ENCODE results near the gene MAGEB3.

GRCh38 chrX:30246769-30247489 lies 16.5 kb downstream of the MAGEB3 start, which contains the start of gene MAGEB1:
- TF ChIP-seq, protein P1, sequence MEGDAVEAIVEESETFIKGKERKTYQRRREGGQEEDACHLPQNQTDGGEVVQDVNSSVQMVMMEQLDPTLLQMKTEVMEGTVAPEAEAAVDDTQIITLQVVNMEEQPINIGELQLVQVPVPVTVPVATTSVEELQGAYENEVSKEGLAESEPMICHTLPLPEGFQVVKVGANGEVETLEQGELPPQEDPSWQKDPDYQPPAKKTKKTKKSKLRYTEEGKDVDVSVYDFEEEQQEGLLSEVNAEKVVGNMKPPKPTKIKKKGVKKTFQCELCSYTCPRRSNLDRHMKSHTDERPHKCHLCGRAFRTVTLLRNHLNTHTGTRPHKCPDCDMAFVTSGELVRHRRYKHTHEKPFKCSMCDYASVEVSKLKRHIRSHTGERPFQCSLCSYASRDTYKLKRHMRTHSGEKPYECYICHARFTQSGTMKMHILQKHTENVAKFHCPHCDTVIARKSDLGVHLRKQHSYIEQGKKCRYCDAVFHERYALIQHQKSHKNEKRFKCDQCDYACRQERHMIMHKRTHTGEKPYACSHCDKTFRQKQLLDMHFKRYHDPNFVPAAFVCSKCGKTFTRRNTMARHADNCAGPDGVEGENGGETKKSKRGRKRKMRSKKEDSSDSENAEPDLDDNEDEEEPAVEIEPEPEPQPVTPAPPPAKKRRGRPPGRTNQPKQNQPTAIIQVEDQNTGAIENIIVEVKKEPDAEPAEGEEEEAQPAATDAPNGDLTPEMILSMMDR (optimal IDR thresholded peaks at IDR 0.05 in 1 of 3, IDR thresholded peaks at IDR 0.05 in 1 of 3, conservative IDR thresholded peaks at IDR 0.05 in 1 of 3; ENCODE audit: extremely low read depth in 1 of 3, insufficient read depth in 2 of 3, low read length in 3 of 3): no peak
- TF ChIP-seq EZH2 (IDR thresholded peaks at IDR 0.05; ENCODE audit: low read length): no peak

All from keratinocyte (primary cell).